Uterus (tissue), 2 donors: ENCODE data around the gene PKD2L2.
"Not testable (repeated sequence)": the region's sequence is repeated elsewhere in the genome, so short reads cannot be mapped to it uniquely, and the experiment has no call there.

Source experiments
- POLR2A ChIP-seq, 2 donors: fragments of 450-650 bp; IDR thresholded peaks; one replicate each; pipeline ENCODE4 v1.6.1; 2016; ENCODE audit warnings: antibody characterized with exemption in 2 of 2, mild to moderate bottlenecking in 1 of 2, moderate library complexity in 1 of 2
- TF ChIP-seq, protein P1 (sequence below), 4 experiments: fragments of 200-600 bp in 2 of 4; fragments of 450-650 bp in 2 of 4; sonication (generic) in 2 of 4; IDR thresholded peaks; one replicate each; pipeline ENCODE4 v1.5.1; 2016 to 2019; ENCODE audit warnings: antibody characterized with exemption in 4 of 4, mild to moderate bottlenecking in 2 of 4, moderate library complexity in 1 of 4

DNA sequence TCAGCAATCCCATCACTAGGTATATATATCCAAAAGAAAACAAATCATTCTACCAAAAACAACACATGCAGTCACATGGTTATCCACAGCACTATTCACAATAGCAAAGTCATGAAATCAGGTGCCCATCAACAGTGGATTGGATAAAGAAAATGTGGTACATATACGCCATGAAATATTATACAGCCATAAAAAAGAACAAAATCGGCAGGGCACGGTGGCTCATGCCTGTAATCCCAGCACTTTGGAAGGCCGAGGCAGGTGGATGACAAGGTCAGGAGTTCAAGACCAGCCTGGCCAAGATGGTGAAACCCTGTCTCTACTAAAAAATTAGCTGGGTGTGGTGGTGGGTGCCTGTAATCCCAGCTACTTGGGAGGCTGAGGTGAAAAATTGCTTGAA is 55.0 kb downstream of the PKD2L2 start:
- TF ChIP-seq, protein P1, sequence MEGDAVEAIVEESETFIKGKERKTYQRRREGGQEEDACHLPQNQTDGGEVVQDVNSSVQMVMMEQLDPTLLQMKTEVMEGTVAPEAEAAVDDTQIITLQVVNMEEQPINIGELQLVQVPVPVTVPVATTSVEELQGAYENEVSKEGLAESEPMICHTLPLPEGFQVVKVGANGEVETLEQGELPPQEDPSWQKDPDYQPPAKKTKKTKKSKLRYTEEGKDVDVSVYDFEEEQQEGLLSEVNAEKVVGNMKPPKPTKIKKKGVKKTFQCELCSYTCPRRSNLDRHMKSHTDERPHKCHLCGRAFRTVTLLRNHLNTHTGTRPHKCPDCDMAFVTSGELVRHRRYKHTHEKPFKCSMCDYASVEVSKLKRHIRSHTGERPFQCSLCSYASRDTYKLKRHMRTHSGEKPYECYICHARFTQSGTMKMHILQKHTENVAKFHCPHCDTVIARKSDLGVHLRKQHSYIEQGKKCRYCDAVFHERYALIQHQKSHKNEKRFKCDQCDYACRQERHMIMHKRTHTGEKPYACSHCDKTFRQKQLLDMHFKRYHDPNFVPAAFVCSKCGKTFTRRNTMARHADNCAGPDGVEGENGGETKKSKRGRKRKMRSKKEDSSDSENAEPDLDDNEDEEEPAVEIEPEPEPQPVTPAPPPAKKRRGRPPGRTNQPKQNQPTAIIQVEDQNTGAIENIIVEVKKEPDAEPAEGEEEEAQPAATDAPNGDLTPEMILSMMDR (IDR thresholded peaks at IDR 0.05): not testable (repeated sequence)
- TF ChIP-seq POLR2A (IDR thresholded peaks at IDR 0.05): not testable (repeated sequence)
